Tibial nerve (tissue), 4 donors: Measurements from ENCODE around the gene ARHGAP11B. TPM values are rescaled to one million over a fixed set of nuclear protein-coding genes. Genes with fewer than 3 reads are reported as not detected.
"Not testable (repeated sequence)": the region's sequence is repeated elsewhere in the genome, so short reads cannot be mapped to it uniquely, and the experiment has no call there.

Source experiments
- DNase-seq, 2 donors: peaks; one replicate each; pipeline ENCODE4 v3.0.0-alpha.2; 2019; ENCODE audit warnings: low spot score in 2 of 2
- H3K27ac ChIP-seq, 4 donors: fragments of 200-600 bp; sonication (generic) in 3 of 4; one replicate each; pipeline ENCODE4 v1.5.1; 2017 to 2019; ENCODE audit warnings: mild to moderate bottlenecking in 1 of 4
- H3K27me3 ChIP-seq, 2 donors: fragments of 200-600 bp; sonication (generic) in 1 of 2; one replicate each; pipeline versions ENCODE4 v1.5.1 to v1.6.0; 2017 to 2019
- H3K36me3 ChIP-seq, 3 donors: fragments of 200-600 bp; sonication (generic); one replicate each; pipeline ENCODE4 v1.5.1; 2018 to 2019
- H3K4me1 ChIP-seq, 4 donors: fragments of 200-600 bp; sonication (generic) in 3 of 4; one replicate each; pipeline ENCODE4 v1.5.1; 2017 to 2019
- H3K4me3 ChIP-seq, 4 donors: fragments of 200-600 bp; sonication (generic) in 3 of 4; one replicate each; pipeline ENCODE4 v1.5.1; 2017 to 2019; ENCODE audit warnings: mild to moderate bottlenecking in 1 of 4, moderate library complexity in 1 of 4
- H3K9me3 ChIP-seq, 4 donors: fragments of 200-600 bp; sonication (generic) in 3 of 4; one replicate each; pipeline ENCODE4 v1.5.1; 2017 to 2019
- CTCF ChIP-seq, 5 experiments: fragments of 200-600 bp in 3 of 5; fragments of 450-650 bp in 2 of 5; sonication (generic) in 3 of 5; IDR thresholded peaks; one replicate each; pipeline ENCODE4 v1.5.1; 2016 to 2019; ENCODE audit warnings: antibody characterized with exemption in 5 of 5, mild to moderate bottlenecking in 3 of 5, moderate library complexity in 2 of 5
- EP300 ChIP-seq, 2 donors: sonication (generic); formaldehyde crosslinking; IDR thresholded peaks; one replicate each; pipeline ENCODE4 v1.6.1; 2017; ENCODE audit warnings: antibody characterized with exemption in 2 of 2, mild to moderate bottlenecking in 1 of 2
- POLR2A ChIP-seq, 2 donors: fragments of 450-650 bp; IDR thresholded peaks; one replicate each; pipeline ENCODE4 v1.6.1; 2017; ENCODE audit warnings: antibody characterized with exemption in 2 of 2, mild to moderate bottlenecking in 2 of 2, moderate library complexity in 2 of 2
- WGBS, 2 donors: methylation state at CpG; one replicate each; pipeline ENCODE4 v1.1.5; 2018; 5-methylcytosine and 5-hydroxymethylcytosine counted together
- small RNA-seq: library from RNA; depleted of rRNA; stranded (forward); fragments of <200 nt; gene quantifications from one replicate; pipeline ENCODE3, GENCODE V24; 2016
- total RNA-seq, 4 donors: library from RNA; depleted of rRNA; stranded (reverse); fragments of >200 nt; gene quantifications; one replicate each; pipeline ENCODE4 v1.1.0, GENCODE V29; 2016

ARHGAP11B gene

GRCh38 chr15:30675126-30675525 lies 49.2 kb downstream of the ARHGAP11B start:
- DNase-seq = no peak
- no peak for TF ChIP-seq EP300 (IDR thresholded peaks at IDR 0.05)
- no peak for TF ChIP-seq CTCF (IDR thresholded peaks at IDR 0.05)
- no peak for TF ChIP-seq POLR2A (IDR thresholded peaks at IDR 0.05)

GRCh38 chr15:30675891-30676290 lies 50.0 kb downstream of the ARHGAP11B start:
- not testable (repeated sequence) for H3K36me3 ChIP-seq, H3K27me3 ChIP-seq, DNase-seq, H3K27ac ChIP-seq, H3K9me3 ChIP-seq, H3K4me3 ChIP-seq, H3K4me1 ChIP-seq
- 86 to 98% methylated on average over 4 of the region's 4 CpGs for WGBS, 2 donors

More at GRCh38 chr15:30675126-30675525, 49.2 kb downstream of the ARHGAP11B start:
- Histone ChIP-seq H3K9me3 (no peaks in the 10 kb centered on the region), H3K36me3 (no peaks in the 10 kb centered on the region), H3K4me3 (no peak overlapping the region), H3K27me3 (no peaks in the 10 kb centered on the region), H3K27ac (no peak overlapping the region), H3K4me1 (no peaks in the 10 kb centered on the region)

GRCh38 chr15:30680997-30681396 lies 55.1 kb downstream of the ARHGAP11B start:
- WGBS, 2 donors = 79 to 85% methylated on average over 3 of the region's 3 CpGs
- H3K4me3 ChIP-seq, H3K4me1 ChIP-seq, H3K9me3 ChIP-seq, H3K27ac ChIP-seq, H3K36me3 ChIP-seq, H3K27me3 ChIP-seq, DNase-seq: not testable (repeated sequence)

- 66 to 74% methylated on average over 6 of the region's 6 CpGs for WGBS, 2 donors
- H3K9me3 ChIP-seq, H3K36me3 ChIP-seq, H3K27me3 ChIP-seq, DNase-seq, H3K4me3 ChIP-seq, H3K4me1 ChIP-seq, H3K27ac ChIP-seq: not testable (repeated sequence)
Observed at GRCh38 chr15:30685709-30686285, 59.9 kb downstream of the ARHGAP11B start.

GRCh38 chr15:30686651-30687050 lies 60.7 kb downstream of the ARHGAP11B start:
- not testable (repeated sequence) for H3K27ac ChIP-seq, H3K9me3 ChIP-seq, H3K36me3 ChIP-seq, H3K4me3 ChIP-seq, DNase-seq, H3K27me3 ChIP-seq, H3K4me1 ChIP-seq
- 27 to 47% methylated on average over 2 of the region's 2 CpGs for WGBS, 2 donors

Small RNAs within 50 kb of the gene (small RNA-seq; reads per million reads assigned to genes)
- gene RF00019 (not detected), gene RF00096 (not detected), gene RN7SL628P (not detected)

Other genes starting within 250 kb of the ARHGAP11B start
- 1 to 10 TPM in 3 of 4 donors, under 1 TPM in 1; 0.39 to 3.0 (median 1.9) TPM for gene CHRFAM7A, start 232.6 kb upstream of the ARHGAP11B start, total RNA-seq
- 10 to 100 TPM in 1 of 4 donors, 1 to 10 TPM in 3; 3.1 to 11.4 (median 7.4) TPM for gene GOLGA8R, start 211.9 kb upstream of the ARHGAP11B start, total RNA-seq
- gene GOLGA8Q, start 74.1 kb upstream of the ARHGAP11B start, total RNA-seq = 1 to 10 TPM; 1.2 to 7.4 (median 2.7) TPM
- gene GOLGA8H, start 22.1 kb upstream of the ARHGAP11B start, total RNA-seq = 1 to 10 TPM; 1.1 to 4.2 (median 1.5) TPM